Stomach (tissue), 4 donors: ENCODE measurements around the gene SDHAF2.

Experiments
- CTCF ChIP-seq, 7 experiments: fragments of 450-650 bp in 4 of 7; fragments of 200-600 bp in 3 of 7; sonication (generic) in 3 of 7; IDR thresholded peaks; one replicate each; pipeline ENCODE4 v1.5.1; 2016 to 2019; ENCODE audit warnings: antibody characterized with exemption in 7 of 7, control low read depth in 2 of 7, mild to moderate bottlenecking in 1 of 7
- EP300 ChIP-seq: sonication (generic); formaldehyde crosslinking; IDR thresholded peaks from one replicate; pipeline ENCODE4 v1.6.1; 2017; ENCODE audit warnings: antibody characterized with exemption
- POLR2A ChIP-seq, 4 donors: fragments of 450-650 bp; IDR thresholded peaks; one replicate each; pipeline ENCODE4 v1.6.1; 2016; ENCODE audit warnings: antibody characterized with exemption in 4 of 4, control low read depth in 2 of 4, mild to moderate bottlenecking in 1 of 4, moderate library complexity in 1 of 4
- POLR2AphosphoS5 ChIP-seq, 3 donors: sonication (generic); formaldehyde crosslinking; IDR thresholded peaks; one replicate each; pipeline ENCODE4 v1.6.1; 2016; ENCODE audit warnings: antibody characterized with exemption in 3 of 3

- TF ChIP-seq CTCF (IDR thresholded peaks at IDR 0.05), result peak in 6 of 7 experiments; percentile 64 to 96 (median 88)
- TF ChIP-seq POLR2A (IDR thresholded peaks at IDR 0.05), result no peak
- no peak for TF ChIP-seq POLR2AphosphoS5 (IDR thresholded peaks at IDR 0.05)
- no peak for TF ChIP-seq EP300
Measured at GRCh38 chr11:61477727-61478148, 47.8 kb downstream of the SDHAF2 start.
